Measurements from ENCODE around the gene VSTM2L.

DNA sequence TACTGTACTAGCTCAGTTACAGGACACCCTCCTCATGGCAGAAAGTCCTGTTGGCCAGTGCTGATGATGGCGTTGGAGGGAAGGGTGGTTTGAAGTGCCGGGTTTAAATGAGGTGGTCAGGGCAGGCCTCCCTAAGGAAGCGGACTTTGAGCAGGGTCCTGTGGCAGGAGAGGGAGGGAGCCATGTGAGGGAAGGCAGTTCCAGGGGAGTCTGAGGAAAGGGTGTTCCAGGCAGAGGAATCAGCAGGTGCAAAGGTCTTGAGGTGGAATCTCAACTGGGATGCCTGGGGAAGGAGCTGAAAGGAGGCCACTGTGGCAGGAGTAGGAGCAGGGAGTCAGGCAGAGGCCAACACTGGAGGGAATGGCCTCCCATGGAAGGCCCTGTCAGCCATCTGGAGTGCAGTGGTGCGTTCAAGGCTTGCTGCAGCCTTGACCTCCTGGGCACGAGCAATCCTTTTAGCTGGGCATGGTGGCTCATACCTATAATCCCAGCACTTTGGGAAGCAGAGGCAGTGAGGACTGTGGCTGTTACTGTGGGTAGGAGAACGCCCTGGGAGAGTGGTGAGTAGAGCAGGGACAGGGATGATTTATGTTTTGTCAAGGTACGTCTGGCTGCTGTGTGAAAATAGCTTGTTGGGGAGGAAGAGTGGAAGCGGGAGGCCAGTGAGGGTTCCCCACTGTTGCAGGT is 26.2 kb downstream of the VSTM2L start:
- TF ChIP-seq, protein P1, sequence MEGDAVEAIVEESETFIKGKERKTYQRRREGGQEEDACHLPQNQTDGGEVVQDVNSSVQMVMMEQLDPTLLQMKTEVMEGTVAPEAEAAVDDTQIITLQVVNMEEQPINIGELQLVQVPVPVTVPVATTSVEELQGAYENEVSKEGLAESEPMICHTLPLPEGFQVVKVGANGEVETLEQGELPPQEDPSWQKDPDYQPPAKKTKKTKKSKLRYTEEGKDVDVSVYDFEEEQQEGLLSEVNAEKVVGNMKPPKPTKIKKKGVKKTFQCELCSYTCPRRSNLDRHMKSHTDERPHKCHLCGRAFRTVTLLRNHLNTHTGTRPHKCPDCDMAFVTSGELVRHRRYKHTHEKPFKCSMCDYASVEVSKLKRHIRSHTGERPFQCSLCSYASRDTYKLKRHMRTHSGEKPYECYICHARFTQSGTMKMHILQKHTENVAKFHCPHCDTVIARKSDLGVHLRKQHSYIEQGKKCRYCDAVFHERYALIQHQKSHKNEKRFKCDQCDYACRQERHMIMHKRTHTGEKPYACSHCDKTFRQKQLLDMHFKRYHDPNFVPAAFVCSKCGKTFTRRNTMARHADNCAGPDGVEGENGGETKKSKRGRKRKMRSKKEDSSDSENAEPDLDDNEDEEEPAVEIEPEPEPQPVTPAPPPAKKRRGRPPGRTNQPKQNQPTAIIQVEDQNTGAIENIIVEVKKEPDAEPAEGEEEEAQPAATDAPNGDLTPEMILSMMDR (optimal IDR thresholded peaks at IDR 0.05 in 1 of 3, IDR thresholded peaks at IDR 0.05 in 1 of 3, conservative IDR thresholded peaks at IDR 0.05 in 1 of 3; ENCODE audit: extremely low read depth in 1 of 3, insufficient read depth in 2 of 3, low read length in 3 of 3), result no peak
- no peak for TF ChIP-seq EZH2 (IDR thresholded peaks at IDR 0.05; ENCODE audit: low read length)
